Keratinocyte (primary cell): ENCODE data around the gene REEP3. TPM values are rescaled to one million over a fixed set of nuclear protein-coding genes. Genes with fewer than 3 reads are reported as not detected.

Source experiments
- DNase-seq: peaks from one replicate; pipeline ENCODE4 v3.0.0-alpha.2; 2011; ENCODE audit warnings: low read depth, missing footprints, low spot score
- FAIRE-seq: peaks from 2 replicates; lab custom pipeline; 2011; peaks lifted over from hg19 to GRCh38; lab: Jason Lieb, UNC
- H2AFZ ChIP-seq: 2 replicates; pipeline ENCODE4 v1.6.0; 2012; ENCODE audit warnings: low read length, control low read depth, inconsistent platforms; ENCODE audit not compliant: control insufficient read depth
- H3K27ac ChIP-seq: 2 replicates; pipeline ENCODE4 v1.5.1; 2011; ENCODE audit warnings: low read length; ENCODE audit not compliant: control insufficient read depth, insufficient read depth
- H3K27me3 ChIP-seq: 3 replicates; pipeline ENCODE4 v1.6.0; 2011; ENCODE audit warnings: low read length; ENCODE audit not compliant: control insufficient read depth, insufficient read depth; ENCODE audit errors: extremely low read depth
- H3K36me3 ChIP-seq, 2 experiments: 2 replicates in 1 of 2; 3 replicates in 1 of 2; pipeline ENCODE4 v1.5.1; 2011; ENCODE audit warnings: low read length in 2 of 2, mild to moderate bottlenecking in 1 of 2; ENCODE audit not compliant: control insufficient read depth in 2 of 2, insufficient read depth in 2 of 2; ENCODE audit errors: extremely low read depth in 1 of 2
- H3K4me1 ChIP-seq: 3 replicates; pipeline ENCODE4 v1.5.1; 2011; ENCODE audit warnings: low read length; ENCODE audit not compliant: control insufficient read depth, insufficient read depth; ENCODE audit errors: extremely low read depth
- H3K4me2 ChIP-seq: 3 replicates; pipeline ENCODE4 v1.6.0; 2011; ENCODE audit warnings: low read depth, low read length; ENCODE audit not compliant: control insufficient read depth, insufficient read depth; ENCODE audit errors: extremely low read depth
- H3K4me3 ChIP-seq, 3 experiments: fragments of 200-600 bp in 1 of 3; sonication (generic) in 1 of 3; 2 replicates in 2 of 3; 3 replicates in 1 of 3; pipeline ENCODE4 v1.5.1; 2011 to 2016; ENCODE audit warnings: low read length in 3 of 3, mild to moderate bottlenecking in 3 of 3, control low read depth in 2 of 3, inconsistent platforms in 1 of 3, low read depth in 1 of 3, mixed read lengths in 1 of 3, mixed run types in 1 of 3, moderate library complexity in 1 of 3; ENCODE audit not compliant: control insufficient read depth in 2 of 3, insufficient read depth in 2 of 3; ENCODE audit errors: extremely low read depth in 1 of 3
- H3K79me2 ChIP-seq: 2 replicates; pipeline ENCODE4 v1.6.0; 2012; ENCODE audit warnings: low read length; ENCODE audit not compliant: control insufficient read depth, insufficient read depth
- H3K9ac ChIP-seq: 3 replicates; pipeline ENCODE4 v1.6.0; 2011; ENCODE audit warnings: low read length; ENCODE audit not compliant: control insufficient read depth, insufficient read depth; ENCODE audit errors: extremely low read depth
- H3K9me1 ChIP-seq: 3 replicates; pipeline ENCODE4 v1.6.0; 2011; ENCODE audit warnings: low read length; ENCODE audit not compliant: control insufficient read depth, insufficient read depth; ENCODE audit errors: extremely low read depth
- H3K9me3 ChIP-seq: 2 replicates; pipeline ENCODE4 v1.5.1; 2012; ENCODE audit warnings: low read depth, low read length; ENCODE audit not compliant: control insufficient read depth
- H4K20me1 ChIP-seq: 3 replicates; pipeline ENCODE4 v1.6.0; 2011; ENCODE audit warnings: low read length; ENCODE audit not compliant: control insufficient read depth, insufficient read depth; ENCODE audit errors: extremely low read depth
- CTCF ChIP-seq, 3 experiments: IDR thresholded peaks in 1 of 3; conservative IDR thresholded peaks in 1 of 3; optimal IDR thresholded peaks in 1 of 3; 2 replicates in 2 of 3; 3 replicates in 1 of 3; pipeline versions ENCODE3 to v1.5.1; 2011; ENCODE audit warnings: low read length in 3 of 3, mild to moderate bottlenecking in 3 of 3, moderate library complexity in 2 of 3, control low read depth in 1 of 3, inconsistent platforms in 1 of 3; ENCODE audit not compliant: insufficient read depth in 2 of 3; ENCODE audit errors: extremely low read depth in 1 of 3
- EZH2 ChIP-seq: IDR thresholded peaks from one replicate; pipeline ENCODE4 v1.6.1; 2012; ENCODE audit warnings: inconsistent platforms, mild to moderate bottlenecking, low read length, moderate library complexity
- dilution Hi-C: fragments of 300-500 bp; cut with MboI; formaldehyde crosslinking; loops from one replicate; pipeline ENCODE4 v1.7.0; 2020; ENCODE audit warnings: low sequenced_read_pairs; ENCODE audit not compliant: extremely low pct_ligation_motif_present
- polyA plus RNA-seq, 5 experiments: library from polyadenylated mRNA; depleted of rRNA in 3 of 5; stranded (reverse) in 3 of 5; stranded (forward) in 1 of 5; unstranded in 1 of 5; fragments of >200 nt; gene quantifications; 1 replicate in 1 of 5; 2 replicates in 3 of 5; 3 replicates in 1 of 5; pipeline versions ENCODE4 v1.2.1 to v1.2.3, GENCODE V29; 2011 to 2012; ENCODE audit warnings: missing spikeins in 2 of 5, low read depth in 1 of 5, low replicate concordance in 1 of 5

The REEP3 gene
- polyA plus RNA-seq, 1 donor (not counting 4 experiments of a cell fraction or from before 2014, with no cell fraction given) = 52.8 TPM

GRCh38 chr10:63493004-63493403 lies 28.2 kb upstream of the REEP3 start:
- no peak overlapping the region for H3K4me3 ChIP-seq
- no peaks in the 10 kb centered on the region for H3K9me3 ChIP-seq
- H3K27me3 ChIP-seq = no peaks in the 10 kb centered on the region
- TF ChIP-seq CTCF (optimal IDR thresholded peaks at IDR 0.05 in 1 of 3, IDR thresholded peaks at IDR 0.05 in 1 of 3, conservative IDR thresholded peaks at IDR 0.05 in 1 of 3; ENCODE audit: extremely low read depth in 1 of 3, insufficient read depth in 2 of 3, low read length in 3 of 3) = no peak
- TF ChIP-seq EZH2 = no peak
- no peaks in the 10 kb centered on the region for H3K36me3 ChIP-seq
- no peak overlapping the region for H2AFZ ChIP-seq
- dilution Hi-C loops = no loop called here
- H3K4me1 ChIP-seq = peaks cover 15% of the 10 kb centered on the region
- FAIRE-seq (no peak), DNase-seq (no peak)
- no peak overlapping the region for H3K4me2 ChIP-seq
- H3K27ac ChIP-seq = no peak overlapping the region
- H3K9ac ChIP-seq = no peak overlapping the region
- no peaks in the 10 kb centered on the region for H4K20me1 ChIP-seq
- peaks cover 55% of the 10 kb centered on the region for H3K79me2 ChIP-seq
- H3K9me1 ChIP-seq = no peaks in the 10 kb centered on the region

- no peak overlapping the region for H3K27ac ChIP-seq
- dilution Hi-C loops = no loop called here
- H3K4me2 ChIP-seq = no peak overlapping the region
- no peaks in the 10 kb centered on the region for H3K9me3 ChIP-seq
- H3K9ac ChIP-seq = no peak overlapping the region
- H3K4me1 ChIP-seq = peaks cover 15% of the 10 kb centered on the region
- H3K36me3 ChIP-seq = no peaks in the 10 kb centered on the region
- H3K4me3 ChIP-seq = no peak overlapping the region
- H4K20me1 ChIP-seq = no peaks in the 10 kb centered on the region
- FAIRE-seq (no peak), DNase-seq (no peak)
- H3K9me1 ChIP-seq = no peaks in the 10 kb centered on the region
- no peak overlapping the region for H2AFZ ChIP-seq
- H3K79me2 ChIP-seq = peaks cover 57% of the 10 kb centered on the region
- no peak for TF ChIP-seq EZH2
- TF ChIP-seq CTCF (optimal IDR thresholded peaks at IDR 0.05 in 1 of 3, IDR thresholded peaks at IDR 0.05 in 1 of 3, conservative IDR thresholded peaks at IDR 0.05 in 1 of 3; ENCODE audit: extremely low read depth in 1 of 3, insufficient read depth in 2 of 3, low read length in 3 of 3) = no peak
- no peaks in the 10 kb centered on the region for H3K27me3 ChIP-seq
These were observed 26.2 kb upstream of the REEP3 start for GRCh38 chr10:63494951-63495350.
